GM18861 (cell line): Measurements from ENCODE around the gene UBE2D3.

ENCODE experiments used
- ATAC-seq: cut with Tn5 transposase; IDR thresholded peaks from one replicate; pipeline ENCODE4 v1.9.1; 2021; ENCODE audit not compliant: unreplicated experiment

The UBE2D3 gene

GRCh38 chr4:102792361-102792936 is 34.9 kb downstream of the UBE2D3 start:
- ATAC-seq: no peak

- no peak for ATAC-seq
Measured at GRCh38 chr4:102791318-102791835, 36.0 kb downstream of the UBE2D3 start.

GRCh38 chr4:102789317-102789717 is 38.0 kb downstream of the UBE2D3 start:
- ATAC-seq: no peak

DNA sequence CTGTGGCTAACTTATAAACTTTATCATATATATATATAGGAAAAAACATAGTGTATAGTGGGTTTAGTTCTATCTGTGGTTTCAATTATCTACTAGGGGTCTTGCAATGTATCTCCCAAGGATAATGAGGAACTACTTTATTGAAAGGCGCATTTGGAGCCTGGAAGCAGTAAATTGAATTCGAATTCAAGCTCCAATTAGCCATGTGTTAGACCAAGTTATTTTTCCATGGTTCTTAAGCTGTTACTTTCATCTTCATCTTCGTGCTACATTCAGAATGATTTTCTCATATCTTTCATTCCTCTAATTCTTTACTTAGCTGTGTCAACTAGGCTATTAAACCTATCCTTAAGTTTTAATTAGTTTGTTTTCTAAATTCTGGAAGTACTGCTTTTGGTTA is 39.4 kb downstream of the UBE2D3 start:
- ATAC-seq: no peak

DNA sequence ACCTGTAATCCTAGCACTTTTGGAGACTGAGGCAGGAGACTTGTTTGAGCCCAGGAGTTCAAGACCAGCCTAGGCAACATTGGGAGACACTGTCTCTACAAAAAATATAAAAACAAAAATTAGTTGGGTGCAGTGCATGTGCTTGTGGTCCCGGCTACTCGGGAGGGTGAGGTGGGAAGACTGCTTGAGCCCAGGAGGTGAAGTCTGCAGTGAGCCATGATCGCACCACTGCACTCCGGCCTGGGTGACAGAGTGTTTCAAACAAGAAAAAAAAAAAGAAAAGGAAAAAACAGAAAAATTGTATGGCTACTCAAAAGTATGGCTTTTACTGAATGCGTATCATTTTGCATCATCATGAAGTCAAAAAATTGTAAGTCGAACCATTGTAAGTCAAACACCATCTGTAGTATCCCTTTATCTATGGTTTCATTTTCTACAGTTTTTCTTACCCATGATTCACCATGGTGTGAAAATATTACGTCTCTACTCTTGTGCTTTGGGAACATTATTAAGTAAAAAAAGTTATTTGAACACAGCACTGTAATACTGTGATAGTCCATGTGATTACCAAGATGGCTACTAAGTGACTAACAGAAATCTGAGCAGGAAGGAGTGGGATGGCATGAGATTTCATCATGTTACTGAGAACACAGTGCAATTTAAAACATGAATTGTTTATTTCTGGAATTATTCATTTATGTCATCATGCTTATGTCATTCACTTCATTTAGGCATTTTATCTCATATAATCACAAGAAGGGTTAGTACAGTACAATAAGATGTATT is 40.1 kb downstream of the UBE2D3 start:
- ATAC-seq: no peak

GRCh38 chr4:102786279-102786678 is 41.1 kb downstream of the UBE2D3 start:
- no peak for ATAC-seq

DNA sequence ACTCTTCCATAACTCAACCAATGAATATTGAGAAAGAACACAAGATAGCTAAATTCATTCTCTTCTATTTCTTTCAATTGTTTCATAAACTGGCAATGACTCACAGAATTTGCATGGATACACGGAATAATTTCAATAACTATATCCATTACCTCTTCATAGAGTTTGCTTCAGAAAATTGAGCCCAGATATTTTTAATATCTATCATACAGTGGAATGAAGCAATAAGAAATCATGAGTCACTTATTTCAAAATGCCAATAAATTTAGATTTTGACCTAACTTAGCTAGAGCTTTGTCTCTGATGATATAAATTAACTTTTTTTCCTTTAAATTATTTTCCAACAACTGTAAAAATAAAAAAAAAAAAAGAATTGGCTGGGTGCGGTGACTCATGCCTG is 44.3 kb downstream of the UBE2D3 start:
- ATAC-seq: no peak

DNA sequence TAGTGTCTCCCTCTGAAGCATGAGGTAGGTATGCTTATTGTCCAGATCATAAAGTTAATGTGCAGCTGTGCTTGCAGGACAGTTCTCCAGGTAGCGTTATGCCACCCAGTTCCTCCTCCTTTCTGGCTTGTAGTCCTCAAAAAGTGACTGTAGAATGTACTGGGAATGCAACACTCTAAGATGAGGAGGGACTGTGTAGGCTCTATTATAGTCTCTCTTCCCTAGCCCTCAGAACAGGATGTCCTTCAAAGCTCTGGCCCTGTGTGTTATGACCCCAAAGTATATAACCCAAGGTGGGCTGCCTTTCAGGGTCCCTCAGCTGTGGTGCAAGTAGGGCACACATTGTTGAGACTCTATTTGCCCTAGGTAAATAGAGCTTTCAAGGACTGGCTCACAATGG is 45.8 kb downstream of the UBE2D3 start:
- no peak for ATAC-seq

DNA sequence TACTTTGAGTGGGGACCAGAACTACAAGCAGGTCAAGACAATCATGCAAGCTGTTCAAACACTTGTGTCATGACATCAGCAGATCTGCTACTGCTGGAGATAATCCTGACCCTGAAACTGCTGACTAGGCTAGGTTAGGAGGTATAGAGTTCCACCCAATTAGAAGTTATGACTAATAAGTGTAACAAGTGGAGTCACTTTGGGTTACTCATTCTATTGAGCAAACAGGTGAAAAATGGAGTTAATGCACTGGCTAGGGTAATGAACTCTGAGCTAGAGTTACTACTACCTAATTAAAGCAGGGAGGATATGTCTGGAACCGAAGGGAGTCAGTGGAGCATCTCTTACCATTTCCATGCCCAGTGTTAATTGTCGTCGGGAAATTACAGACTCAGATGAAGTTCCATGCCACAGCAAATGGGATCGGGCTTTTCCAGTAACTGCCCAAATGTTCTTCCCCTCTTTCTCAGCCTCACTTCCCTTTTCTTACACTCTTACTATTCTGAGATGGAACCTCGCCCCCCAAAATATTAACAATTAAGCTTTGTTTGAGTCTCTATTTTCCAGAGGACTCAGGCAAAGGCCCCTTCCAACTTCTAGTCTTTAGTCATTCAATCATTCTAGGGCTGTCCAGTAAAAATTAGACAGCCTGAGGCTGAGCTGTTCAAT is 46.7 kb downstream of the UBE2D3 start:
- peak; percentile 56 for ATAC-seq

- ATAC-seq: no peak
Measured at GRCh38 chr4:102779204-102779603, 48.1 kb downstream of the UBE2D3 start.

- no peak for ATAC-seq
Measured at GRCh38 chr4:102778720-102779119, 48.6 kb downstream of the UBE2D3 start.

- no peak for ATAC-seq
Measured at GRCh38 chr4:102775805-102776204, 51.5 kb downstream of the UBE2D3 start.

DNA sequence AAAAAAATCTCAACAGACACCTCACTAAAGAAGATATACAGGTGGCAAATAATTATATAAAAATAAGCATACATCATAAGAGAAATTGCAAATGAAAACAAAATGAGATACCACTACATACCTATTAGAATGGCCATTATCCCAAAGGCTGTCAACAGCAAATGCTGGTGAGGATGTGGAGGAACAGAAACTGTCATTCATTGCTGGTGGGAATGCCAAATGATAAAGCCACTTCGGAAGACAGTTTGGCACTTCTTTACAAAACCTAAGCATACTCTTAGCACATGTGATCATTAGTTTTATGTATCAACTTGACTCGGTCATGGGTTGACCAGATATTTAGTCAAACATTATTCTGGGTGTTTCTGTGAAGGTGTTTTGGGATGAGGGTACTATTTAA is 53.1 kb downstream of the UBE2D3 start:
- no peak for ATAC-seq

DNA sequence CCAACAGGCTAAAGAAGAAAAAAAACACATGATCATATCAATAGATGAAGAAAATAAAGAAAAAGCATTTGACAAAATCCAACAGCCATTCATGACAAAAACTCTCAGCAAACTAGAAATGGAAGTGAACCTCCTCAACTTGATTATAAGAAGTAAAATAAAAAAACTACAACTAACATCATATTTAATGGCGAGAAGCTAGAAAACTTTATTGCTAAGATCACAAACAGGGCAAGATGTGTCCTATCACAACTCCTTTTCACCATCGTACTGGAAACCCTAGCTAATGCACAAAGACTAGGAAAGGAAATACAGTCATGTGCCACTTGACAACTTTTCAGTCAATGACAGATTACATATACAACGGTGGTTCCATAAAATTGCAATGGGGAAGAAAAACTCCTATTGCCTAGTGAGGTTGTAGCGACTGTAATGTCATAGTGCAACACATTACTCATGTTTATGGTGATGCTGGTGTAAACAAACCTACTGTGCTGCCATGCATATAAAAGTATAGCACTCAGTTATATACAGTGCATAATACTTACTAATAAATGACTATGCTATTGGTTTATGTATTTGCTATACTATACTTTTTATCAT is 54.5 kb downstream of the UBE2D3 start:
- ATAC-seq: no peak

GRCh38 chr4:102764901-102765300 is 62.5 kb downstream of the UBE2D3 start:
- no peak for ATAC-seq

GRCh38 chr4:102761906-102762305 is 65.4 kb downstream of the UBE2D3 start:
- ATAC-seq: no peak

GRCh38 chr4:102761296-102761701 is 66.1 kb downstream of the UBE2D3 start:
- no peak for ATAC-seq

DNA sequence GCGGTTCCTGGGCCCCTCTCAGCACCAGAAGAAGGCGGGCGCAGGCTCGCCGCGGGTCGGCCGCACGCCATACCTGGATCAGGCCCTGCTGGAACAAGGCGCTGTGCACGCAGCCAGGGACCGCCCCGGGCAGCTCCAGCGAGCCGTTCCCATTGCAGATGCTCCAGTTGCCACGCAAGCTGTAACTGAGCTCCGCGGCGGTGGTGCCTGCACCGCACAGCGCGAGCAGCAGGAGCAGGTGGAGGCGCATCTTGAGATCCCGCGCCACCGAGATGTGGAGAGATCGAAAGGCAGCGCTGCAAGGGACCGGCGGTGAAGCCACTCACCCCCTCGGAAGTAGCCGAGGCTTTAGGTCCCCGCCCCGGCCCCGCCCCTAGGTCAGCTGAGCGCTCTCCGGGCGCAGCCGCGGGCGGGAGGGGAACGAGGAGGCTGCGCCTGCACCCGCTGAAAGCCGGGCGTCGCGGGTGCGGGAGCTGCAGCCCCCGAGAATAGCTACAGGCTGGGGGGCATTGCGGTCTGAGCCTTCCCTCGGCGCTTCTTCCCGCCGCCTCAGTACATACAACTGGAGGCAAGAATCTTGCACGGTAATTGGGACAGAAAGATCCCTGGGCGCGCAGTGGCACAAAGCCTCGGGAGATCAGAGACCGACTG is 66.6 kb downstream of the UBE2D3 start, which contains the start of gene MANBA:
MANBA (minus strand) TSS at position 324 of the 651 bp plus-strand sequence; CDS start at position 250, 74 bp downstream.
- peak; percentile 83 for ATAC-seq

DNA sequence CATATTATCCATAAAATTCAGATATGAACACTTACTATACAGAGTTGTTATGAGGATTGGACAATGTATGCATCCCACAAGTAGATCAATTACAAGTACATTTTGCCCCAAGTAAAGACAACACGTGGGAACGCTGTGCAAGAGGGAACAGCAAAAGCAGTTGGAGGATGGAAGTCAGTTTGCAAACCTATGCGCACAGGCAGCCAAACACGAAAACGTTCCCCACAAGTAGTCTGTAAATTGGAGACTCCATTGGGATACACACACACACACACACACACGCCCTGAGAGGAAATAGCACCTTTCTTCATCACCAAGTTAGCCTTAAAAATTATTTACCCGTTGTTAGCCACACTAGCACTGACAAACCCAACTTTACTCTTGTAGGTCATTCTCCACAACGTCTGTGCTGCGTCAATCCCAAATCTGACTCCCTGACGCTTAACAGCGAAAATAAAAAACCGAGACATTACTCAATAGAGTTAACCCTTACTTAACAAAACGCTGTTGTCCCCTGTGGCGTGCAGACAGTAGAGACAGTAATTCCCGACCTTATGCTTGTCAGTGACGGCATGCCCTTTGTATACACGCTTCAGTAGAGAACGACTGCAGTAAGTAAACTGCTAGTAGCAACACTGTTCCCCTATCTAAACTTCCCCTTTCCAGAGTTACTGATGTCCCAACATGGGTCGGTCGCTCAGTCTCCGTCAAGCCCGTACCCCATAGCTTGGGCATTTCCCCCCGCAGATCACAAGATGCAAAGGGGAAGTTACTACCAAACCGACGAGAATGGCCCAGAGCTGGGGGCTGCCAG is 67.3 kb downstream of the UBE2D3 start:
- peak; percentile 46 for ATAC-seq
